A549 (cell line): Measurements from ENCODE around the gene TXNRD1. TPM values are rescaled to one million over a fixed set of nuclear protein-coding genes. Genes with fewer than 3 reads are reported as not detected.

Source experiments
- ATAC-seq, 2 experiments: fragments of 200-7000 bp in 1 of 2; fragments of >200 bp in 1 of 2; cut with Nextera tagmentation in 1 of 2; cut with Tn5 transposase in 1 of 2; 3 replicates each; pipeline versions ENCODE4 v1.8.0 to v1.9.1; 2018 to 2020; ENCODE audit warnings: mild to moderate bottlenecking in 1 of 2, moderate library complexity in 1 of 2
- CTCF ChIA-PET: fragments of 300-600 bp; sonication (Branson Sonifier 250); formaldehyde crosslinking; extraction: SDS; loops from one replicate; lab custom pipeline; 2021; ENCODE audit warnings: antibody characterized with exemption, inconsistent platforms; lab: Yijun Ruan, JAX
- POLR2A ChIA-PET: fragments of 350-600 bp; formaldehyde crosslinking; extraction: SDS; loops from one replicate; lab custom pipeline; 2021; ENCODE audit warnings: antibody characterized with exemption, inconsistent platforms; lab: Yijun Ruan, JAX
- DNase-seq, 2 experiments: peaks; one replicate each; pipeline versions ENCODE4 v3.0.0 to v3.0.0-alpha.2; 2011 to 2016; ENCODE audit warnings: low read depth in 1 of 2, low spot score in 1 of 2
- FAIRE-seq: peaks from 2 replicates; lab custom pipeline; 2011; peaks lifted over from hg19 to GRCh38; lab: Jason Lieb, UNC
- H3K27ac ChIP-seq, 2 experiments: fragments of >200 bp; sonication (Bioruptor Twin); formaldehyde crosslinking; 3 replicates each; pipeline ENCODE4 v1.5.1; 2016 to 2017
- H3K4me1 ChIP-seq: fragments of >200 bp; sonication (Bioruptor Twin); formaldehyde crosslinking; 3 replicates; pipeline ENCODE4 v1.6.1; 2016
- H3K4me2 ChIP-seq: fragments of >200 bp; sonication (Bioruptor Twin); formaldehyde crosslinking; 3 replicates; pipeline ENCODE4 v1.6.1; 2016
- H3K4me3 ChIP-seq: fragments of >200 bp; sonication (Bioruptor Twin); formaldehyde crosslinking; 3 replicates; pipeline ENCODE4 v1.5.1; 2016
- H3K9me3 ChIP-seq: fragments of >200 bp; sonication (Bioruptor Twin); formaldehyde crosslinking; 3 replicates; pipeline ENCODE4 v1.6.1; 2016
- CBX2 ChIP-seq: fragments of 200-600 bp; sonication (generic); IDR thresholded peaks from 2 replicates; pipeline ENCODE4 v1.6.1; 2016; ENCODE audit warnings: low read depth, mild to moderate bottlenecking, borderline replicate concordance
- CHD2 ChIP-seq: fragments of 150-350 bp; IDR thresholded peaks from 2 replicates; pipeline ENCODE4 v1.6.1; 2014; ENCODE audit warnings: low read length; ENCODE audit not compliant: partially characterized antibody
- CTCF ChIP-seq: fragments of >200 bp; sonication (Bioruptor Twin); formaldehyde crosslinking; IDR thresholded peaks from 3 replicates; pipeline ENCODE4 v1.5.1; 2016
- FOXS1 ChIP-seq: fragments of 250-450 bp; sonication (Bioruptor Pico); IDR thresholded peaks from 2 replicates; pipeline ENCODE4 v1.5.0; 2020; ENCODE audit warnings: mild to moderate bottlenecking, moderate library complexity
- HDAC2 ChIP-seq: fragments of 200-600 bp; sonication (generic); IDR thresholded peaks from 2 replicates; pipeline ENCODE4 v1.6.1; 2016
- MYC ChIP-seq: IDR thresholded peaks from 2 replicates; pipeline ENCODE4 v1.6.1; 2012; ENCODE audit warnings: mild to moderate bottlenecking, inconsistent platforms, low read length, improper control_type of control experiment, borderline replicate concordance
- NFE2L2 ChIP-seq: fragments of 150-350 bp; conservative IDR thresholded peaks from 2 replicates; pipeline ENCODE4 v1.6.1; 2014; ENCODE audit warnings: low read length
- PBX3 ChIP-seq: IDR thresholded peaks from 2 replicates; pipeline ENCODE4 v1.6.1; 2012
- PHF8 ChIP-seq: fragments of 200-600 bp; sonication (generic); IDR thresholded peaks from 2 replicates; pipeline ENCODE4 v1.6.1; 2016; ENCODE audit warnings: low read depth, mild to moderate bottlenecking, antibody characterized with exemption, moderate library complexity, borderline replicate concordance
- RARB ChIP-seq: fragments of 250-450 bp; sonication (Bioruptor Pico); IDR thresholded peaks from 2 replicates; pipeline ENCODE4 v1.8.0; 2021; ENCODE audit warnings: mild to moderate bottlenecking, moderate library complexity
- RFX5 ChIP-seq: fragments of 450-650 bp; IDR thresholded peaks from 2 replicates; pipeline ENCODE4 v1.7.1; 2014; ENCODE audit warnings: antibody characterized with exemption, mild to moderate bottlenecking, moderate library complexity
- RNF2 ChIP-seq: fragments of 200-600 bp; sonication (generic); IDR thresholded peaks from 2 replicates; pipeline ENCODE4 v1.6.1; 2016; ENCODE audit warnings: low read depth, mild to moderate bottlenecking, antibody characterized with exemption, moderate library complexity, borderline replicate concordance
- USF2 ChIP-seq: fragments of 450-650 bp; IDR thresholded peaks from 2 replicates; pipeline ENCODE4 v1.6.1; 2014; ENCODE audit warnings: antibody characterized with exemption
- ZSCAN20 ChIP-seq: fragments of 250-450 bp; sonication (Bioruptor Pico); IDR thresholded peaks from 2 replicates; pipeline ENCODE4 v1.8.0; 2022; ENCODE audit warnings: mild to moderate bottlenecking, moderate library complexity
- WGBS: methylation state at CpG from one replicate; pipeline ENCODE4 v1.1.6; 2017; ENCODE audit errors: missing lambda C conversion rate; 5-methylcytosine and 5-hydroxymethylcytosine counted together
- polyA plus RNA-seq, 4 experiments: library from polyadenylated mRNA; depleted of rRNA in 3 of 4; stranded (reverse); fragments of >200 nt; fragmentation: RNase III in 1 of 4; extraction: RNeasy Plus Mini Kit Qiagen cat#74134 plus additional on column Dnase treatment in 1 of 4; gene quantifications; 2 replicates in 3 of 4; 3 replicates in 1 of 4; pipeline ENCODE4 v1.2.3, GENCODE V29; 2011 to 2017
- TF ChIP-seq, protein P1 (sequence below): fragments of >200 bp; sonication (Bioruptor Twin); formaldehyde crosslinking; IDR thresholded peaks from 3 replicates; pipeline ENCODE4 v1.6.1; 2016
- TF ChIP-seq, protein P2 (sequence below): fragments of 250-450 bp; sonication (Bioruptor Pico); IDR thresholded peaks from 2 replicates; pipeline ENCODE4 v1.5.0; 2020; ENCODE audit warnings: low read depth, mild to moderate bottlenecking, moderate library complexity
- TF ChIP-seq, protein P3 (sequence below): fragments of 200-600 bp; sonication (generic); IDR thresholded peaks from 2 replicates; pipeline ENCODE4 v1.6.1; 2016; ENCODE audit warnings: antibody characterized with exemption, mild to moderate bottlenecking, moderate library complexity
- TF ChIP-seq, protein P4 (sequence below): fragments of 150-350 bp; IDR thresholded peaks from 2 replicates; pipeline ENCODE4 v1.6.1; 2014; ENCODE audit warnings: low read depth, mild to moderate bottlenecking, low read length

Gene TXNRD1
- polyA plus RNA-seq, 2 of the 4 experiments (the other 2 are of a cell fraction), result 899 to 1,230 TPM

DNA sequence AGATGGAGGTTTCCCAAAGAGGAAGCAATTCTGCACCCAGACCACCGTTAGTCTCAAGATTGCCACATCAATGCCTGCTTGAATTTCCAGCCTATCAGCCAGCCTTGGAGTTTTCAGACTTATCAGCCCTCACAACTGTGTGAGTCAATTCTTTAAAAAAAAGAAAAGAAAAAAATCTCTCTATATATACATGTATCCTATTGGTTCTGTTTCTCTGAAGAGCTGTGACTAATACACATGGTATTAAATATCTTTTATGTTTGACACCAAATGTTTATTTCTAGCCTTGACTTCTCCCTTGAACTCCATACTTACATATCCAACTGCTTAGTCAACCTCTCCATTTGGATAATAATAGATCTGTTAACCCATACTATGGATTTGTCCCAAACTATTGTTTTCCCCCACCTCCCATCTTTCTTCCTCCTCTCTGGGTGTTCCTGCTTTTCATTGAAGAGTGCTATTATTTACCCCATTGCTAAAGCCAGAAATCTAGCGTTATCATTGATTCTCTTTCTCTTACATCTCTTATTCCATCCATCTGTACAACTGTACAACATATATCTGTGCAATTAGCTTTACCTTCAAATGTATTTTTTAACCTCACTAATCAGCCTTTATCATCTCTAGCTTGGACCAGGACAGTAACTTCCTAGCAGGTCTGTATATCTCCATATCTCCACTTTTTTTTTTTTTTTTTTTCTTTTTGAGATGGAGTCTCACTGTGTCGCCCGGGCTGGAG, 65.3 kb downstream of the TXNRD1 start (continued):
- TF ChIP-seq FOXS1, result 0 out of 2 replicates have a peak, but pooled peaks have one; percentile 11
- TF ChIP-seq ZSCAN20 (CRISPR knock-in tag), result peak; percentile 66
- TF ChIP-seq CHD2, result no peak
- TF ChIP-seq NFE2L2, result no peak; the same call in 1 of the 2 replicates
- TF ChIP-seq, protein P1, sequence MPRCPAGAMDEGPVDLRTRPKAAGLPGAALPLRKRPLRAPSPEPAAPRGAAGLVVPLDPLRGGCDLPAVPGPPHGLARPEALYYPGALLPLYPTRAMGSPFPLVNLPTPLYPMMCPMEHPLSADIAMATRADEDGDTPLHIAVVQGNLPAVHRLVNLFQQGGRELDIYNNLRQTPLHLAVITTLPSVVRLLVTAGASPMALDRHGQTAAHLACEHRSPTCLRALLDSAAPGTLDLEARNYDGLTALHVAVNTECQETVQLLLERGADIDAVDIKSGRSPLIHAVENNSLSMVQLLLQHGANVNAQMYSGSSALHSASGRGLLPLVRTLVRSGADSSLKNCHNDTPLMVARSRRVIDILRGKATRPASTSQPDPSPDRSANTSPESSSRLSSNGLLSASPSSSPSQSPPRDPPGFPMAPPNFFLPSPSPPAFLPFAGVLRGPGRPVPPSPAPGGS, result no peak
- no peak for TF ChIP-seq CBX2
- TF ChIP-seq, protein P2, sequence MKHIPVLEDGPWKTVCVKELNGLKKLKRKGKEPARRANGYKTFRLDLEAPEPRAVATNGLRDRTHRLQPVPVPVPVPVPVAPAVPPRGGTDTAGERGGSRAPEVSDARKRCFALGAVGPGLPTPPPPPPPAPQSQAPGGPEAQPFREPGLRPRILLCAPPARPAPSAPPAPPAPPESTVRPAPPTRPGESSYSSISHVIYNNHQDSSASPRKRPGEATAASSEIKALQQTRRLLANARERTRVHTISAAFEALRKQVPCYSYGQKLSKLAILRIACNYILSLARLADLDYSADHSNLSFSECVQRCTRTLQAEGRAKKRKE (CRISPR knock-in tag), result 0 out of 2 replicates have a peak, but pooled peaks have one; percentile 34
- TF ChIP-seq USF2, result no peak
- TF ChIP-seq PBX3, result no peak
- TF ChIP-seq RARB (CRISPR knock-in tag), result no peak
- TF ChIP-seq CTCF, result no peak
- TF ChIP-seq, protein P3, sequence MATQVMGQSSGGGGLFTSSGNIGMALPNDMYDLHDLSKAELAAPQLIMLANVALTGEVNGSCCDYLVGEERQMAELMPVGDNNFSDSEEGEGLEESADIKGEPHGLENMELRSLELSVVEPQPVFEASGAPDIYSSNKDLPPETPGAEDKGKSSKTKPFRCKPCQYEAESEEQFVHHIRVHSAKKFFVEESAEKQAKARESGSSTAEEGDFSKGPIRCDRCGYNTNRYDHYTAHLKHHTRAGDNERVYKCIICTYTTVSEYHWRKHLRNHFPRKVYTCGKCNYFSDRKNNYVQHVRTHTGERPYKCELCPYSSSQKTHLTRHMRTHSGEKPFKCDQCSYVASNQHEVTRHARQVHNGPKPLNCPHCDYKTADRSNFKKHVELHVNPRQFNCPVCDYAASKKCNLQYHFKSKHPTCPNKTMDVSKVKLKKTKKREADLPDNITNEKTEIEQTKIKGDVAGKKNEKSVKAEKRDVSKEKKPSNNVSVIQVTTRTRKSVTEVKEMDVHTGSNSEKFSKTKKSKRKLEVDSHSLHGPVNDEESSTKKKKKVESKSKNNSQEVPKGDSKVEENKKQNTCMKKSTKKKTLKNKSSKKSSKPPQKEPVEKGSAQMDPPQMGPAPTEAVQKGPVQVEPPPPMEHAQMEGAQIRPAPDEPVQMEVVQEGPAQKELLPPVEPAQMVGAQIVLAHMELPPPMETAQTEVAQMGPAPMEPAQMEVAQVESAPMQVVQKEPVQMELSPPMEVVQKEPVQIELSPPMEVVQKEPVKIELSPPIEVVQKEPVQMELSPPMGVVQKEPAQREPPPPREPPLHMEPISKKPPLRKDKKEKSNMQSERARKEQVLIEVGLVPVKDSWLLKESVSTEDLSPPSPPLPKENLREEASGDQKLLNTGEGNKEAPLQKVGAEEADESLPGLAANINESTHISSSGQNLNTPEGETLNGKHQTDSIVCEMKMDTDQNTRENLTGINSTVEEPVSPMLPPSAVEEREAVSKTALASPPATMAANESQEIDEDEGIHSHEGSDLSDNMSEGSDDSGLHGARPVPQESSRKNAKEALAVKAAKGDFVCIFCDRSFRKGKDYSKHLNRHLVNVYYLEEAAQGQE, result no peak
- TF ChIP-seq RNF2, result no peak

DNA sequence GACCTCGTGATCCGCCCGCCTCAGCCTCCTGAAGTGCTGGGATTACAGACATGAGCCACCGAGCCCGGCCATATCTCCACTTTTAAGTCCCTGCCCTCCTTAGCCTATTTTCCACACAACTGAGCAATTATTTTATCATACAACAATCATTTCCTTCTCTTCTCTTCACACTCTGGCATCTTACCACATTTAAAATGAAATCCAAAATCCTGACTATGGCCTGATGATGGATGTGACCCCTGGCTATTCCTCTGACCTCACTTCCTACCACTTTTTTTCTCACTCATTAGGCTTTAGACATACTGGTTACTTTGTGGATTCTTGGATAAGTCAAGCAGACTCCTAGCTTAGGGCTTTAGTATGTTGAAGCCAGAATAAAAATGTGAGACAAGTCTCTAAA, 66.1 kb downstream of the TXNRD1 start:
- Histone ChIP-seq H3K4me1 (peaks cover 85% of the 10 kb centered on the region), H3K27ac (peak overlapping the region; percentile 82 to 98), H3K9me3 (no peaks in the 10 kb centered on the region), H3K4me2 (peak overlapping the region; percentile 69; the same call in 2 of the 3 replicates), H3K4me3 (no peak overlapping the region)
- ChIA-PET CTCF (interaction anchor here (0.7 to 2.4 kb wide), 5 partner anchors 13 to 66 kb away, joined by 3 to 8 read pairs (median 8); partner anchors contain the start of gene TXNRD1), POLR2A (interaction anchor here (1.0 to 1.1 kb wide), 2 partner anchors 60 to 62 kb away, joined by 3 read pairs; no protein-coding TSS in a partner anchor)
- 90% methylated on average over 5 of the region's 5 CpGs for WGBS
- DNase-seq, result no peak
- no peak for ATAC-seq
- no peak for FAIRE-seq
- TF ChIP-seq, protein P4, sequence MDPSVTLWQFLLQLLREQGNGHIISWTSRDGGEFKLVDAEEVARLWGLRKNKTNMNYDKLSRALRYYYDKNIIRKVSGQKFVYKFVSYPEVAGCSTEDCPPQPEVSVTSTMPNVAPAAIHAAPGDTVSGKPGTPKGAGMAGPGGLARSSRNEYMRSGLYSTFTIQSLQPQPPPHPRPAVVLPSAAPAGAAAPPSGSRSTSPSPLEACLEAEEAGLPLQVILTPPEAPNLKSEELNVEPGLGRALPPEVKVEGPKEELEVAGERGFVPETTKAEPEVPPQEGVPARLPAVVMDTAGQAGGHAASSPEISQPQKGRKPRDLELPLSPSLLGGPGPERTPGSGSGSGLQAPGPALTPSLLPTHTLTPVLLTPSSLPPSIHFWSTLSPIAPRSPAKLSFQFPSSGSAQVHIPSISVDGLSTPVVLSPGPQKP, result no peak
- no peak for TF ChIP-seq PBX3
- TF ChIP-seq MYC, result no peak
- no peak for TF ChIP-seq RFX5
- TF ChIP-seq HDAC2, result no peak
- no peak for TF ChIP-seq PHF8
- no peak for TF ChIP-seq RARB (CRISPR knock-in tag)
